ENCODE results near the gene TMEM63C.

DNA sequence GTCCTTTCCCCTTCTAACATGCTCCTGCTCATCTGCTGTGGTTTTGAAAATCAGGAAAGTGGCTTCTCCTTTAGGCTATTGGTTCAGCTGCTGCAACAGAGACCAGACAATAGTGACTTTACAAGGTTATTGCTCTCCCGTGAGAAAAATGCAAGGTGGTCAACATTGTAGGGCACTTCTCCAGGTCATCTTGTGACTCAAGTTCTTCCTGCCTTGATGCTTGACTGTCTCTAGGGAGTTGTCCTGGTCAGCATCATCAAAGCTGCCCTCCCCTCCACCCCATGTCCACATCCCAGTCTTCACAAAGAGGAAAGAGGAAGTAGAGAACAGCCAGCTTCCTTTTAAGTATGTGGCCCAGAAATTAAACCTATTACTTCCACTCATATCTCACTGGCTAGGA, 3.9 kb upstream of the TMEM63C start:
- TF ChIP-seq EZH2 (IDR thresholded peaks at IDR 0.05; ENCODE audit: low read length), result no peak
- TF ChIP-seq, protein P1, sequence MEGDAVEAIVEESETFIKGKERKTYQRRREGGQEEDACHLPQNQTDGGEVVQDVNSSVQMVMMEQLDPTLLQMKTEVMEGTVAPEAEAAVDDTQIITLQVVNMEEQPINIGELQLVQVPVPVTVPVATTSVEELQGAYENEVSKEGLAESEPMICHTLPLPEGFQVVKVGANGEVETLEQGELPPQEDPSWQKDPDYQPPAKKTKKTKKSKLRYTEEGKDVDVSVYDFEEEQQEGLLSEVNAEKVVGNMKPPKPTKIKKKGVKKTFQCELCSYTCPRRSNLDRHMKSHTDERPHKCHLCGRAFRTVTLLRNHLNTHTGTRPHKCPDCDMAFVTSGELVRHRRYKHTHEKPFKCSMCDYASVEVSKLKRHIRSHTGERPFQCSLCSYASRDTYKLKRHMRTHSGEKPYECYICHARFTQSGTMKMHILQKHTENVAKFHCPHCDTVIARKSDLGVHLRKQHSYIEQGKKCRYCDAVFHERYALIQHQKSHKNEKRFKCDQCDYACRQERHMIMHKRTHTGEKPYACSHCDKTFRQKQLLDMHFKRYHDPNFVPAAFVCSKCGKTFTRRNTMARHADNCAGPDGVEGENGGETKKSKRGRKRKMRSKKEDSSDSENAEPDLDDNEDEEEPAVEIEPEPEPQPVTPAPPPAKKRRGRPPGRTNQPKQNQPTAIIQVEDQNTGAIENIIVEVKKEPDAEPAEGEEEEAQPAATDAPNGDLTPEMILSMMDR (optimal IDR thresholded peaks at IDR 0.05 in 1 of 3, IDR thresholded peaks at IDR 0.05 in 1 of 3, conservative IDR thresholded peaks at IDR 0.05 in 1 of 3; ENCODE audit: extremely low read depth in 1 of 3, insufficient read depth in 2 of 3, low read length in 3 of 3), result no peak
